ENCODE measurements around the gene PIAS3. TPM values are rescaled to one million over a fixed set of nuclear protein-coding genes. Genes with fewer than 3 reads are reported as not detected.
"Not testable (repeated sequence)": the region's sequence is repeated elsewhere in the genome, so short reads cannot be mapped to it uniquely, and the experiment has no call there.

PIAS3 gene
- total and polyA plus RNA-seq, 2 experiments from 2014 or later: 18.1 to 51.2 TPM

- Histone ChIP-seq H3K79me2 (no peaks in the 10 kb centered on the region), H4K20me1 (ENCODE audit: insufficient read depth, poor library complexity, severe bottlenecking) (no peaks in the 10 kb centered on the region), H3K27ac (no peak overlapping the region), H3K27me3 (no peaks in the 10 kb centered on the region), H3K9me2 (replicated peaks; ENCODE audit: insufficient read depth) (no peaks in the 10 kb centered on the region), H2AFZ (no peak overlapping the region), H3K4me3 (no peak overlapping the region), H3K4me1 (ENCODE audit: insufficient read depth) (peaks cover 5% of the 10 kb centered on the region), H3K4me2 (no peak overlapping the region), H3K36me3 (replicated peaks; ENCODE audit: insufficient read depth, low read depth) (no peaks in the 10 kb centered on the region), H3K9me3 (ENCODE audit: low read depth) (no peaks in the 10 kb centered on the region)
- no peak for DNase-seq (ENCODE audit: low spot score)
- no peak for TF ChIP-seq EZH2phosphoT487 (IDR thresholded peaks at IDR 0.05; ENCODE audit: low read depth, severe bottlenecking, unreplicated experiment)
- no peak for TF ChIP-seq CTCF (IDR thresholded peaks at IDR 0.05; ENCODE audit: poor library complexity)
- no peak for TF ChIP-seq EZH2 (IDR thresholded peaks at IDR 0.05; ENCODE audit: borderline replicate concordance)
- 96% methylated on average over 3 of the region's 3 CpGs for WGBS (ENCODE audit: low lambda C conversion rate, missing lambda C conversion rate)
Measured at GRCh38 chr1:145843031-145843430, 15.8 kb downstream of the PIAS3 start.

GRCh38 chr1:145837656-145838055 lies 21.2 kb downstream of the PIAS3 start:
- no peaks in the 10 kb centered on the region for H3K27me3 ChIP-seq
- H3K27ac ChIP-seq: no peak overlapping the region
- H2AFZ ChIP-seq: no peak overlapping the region
- no peak overlapping the region for H3K4me2 ChIP-seq
- WGBS (ENCODE audit: low lambda C conversion rate, missing lambda C conversion rate): 93% methylated on average over 1 of the region's 1 CpG
- no peaks in the 10 kb centered on the region for H3K36me3 ChIP-seq (replicated peaks; ENCODE audit: insufficient read depth, low read depth)
- H4K20me1 ChIP-seq (ENCODE audit: insufficient read depth, poor library complexity, severe bottlenecking): no peaks in the 10 kb centered on the region
- DNase-seq (ENCODE audit: low spot score): no peak
- H3K4me3 ChIP-seq: no peak overlapping the region
- H3K9me3 ChIP-seq (ENCODE audit: low read depth): no peaks in the 10 kb centered on the region
- no peaks in the 10 kb centered on the region for H3K79me2 ChIP-seq
- H3K9me2 ChIP-seq (replicated peaks; ENCODE audit: insufficient read depth): no peaks in the 10 kb centered on the region
- H3K4me1 ChIP-seq (ENCODE audit: insufficient read depth): no peaks in the 10 kb centered on the region
- TF ChIP-seq EZH2 (IDR thresholded peaks at IDR 0.05; ENCODE audit: borderline replicate concordance) (no peak), CTCF (IDR thresholded peaks at IDR 0.05; ENCODE audit: poor library complexity) (no peak), EZH2phosphoT487 (IDR thresholded peaks at IDR 0.05; ENCODE audit: low read depth, severe bottlenecking, unreplicated experiment) (no peak)

GRCh38 chr1:145830810-145831209 lies 28.1 kb downstream of the PIAS3 start:
- not testable (repeated sequence) for H3K4me1 ChIP-seq (ENCODE audit: insufficient read depth); H3K27ac ChIP-seq; H3K9me3 ChIP-seq (ENCODE audit: low read depth); H4K20me1 ChIP-seq (ENCODE audit: insufficient read depth, poor library complexity, severe bottlenecking); H2AFZ ChIP-seq; H3K9me2 ChIP-seq (replicated peaks; ENCODE audit: insufficient read depth); H3K4me2 ChIP-seq; H3K27me3 ChIP-seq; DNase-seq (ENCODE audit: low spot score); H3K4me3 ChIP-seq; H3K36me3 ChIP-seq (replicated peaks; ENCODE audit: insufficient read depth, low read depth)
- H3K79me2 ChIP-seq: peaks cover 15% of the 10 kb centered on the region
- 100% methylated on average over 2 of the region's 2 CpGs for WGBS (ENCODE audit: low lambda C conversion rate, missing lambda C conversion rate)

- Histone ChIP-seq H2AFZ (no peak overlapping the region), H3K27ac (no peak overlapping the region), H3K4me3 (no peak overlapping the region), H3K9me2 (replicated peaks; ENCODE audit: insufficient read depth) (no peaks in the 10 kb centered on the region), H3K4me2 (no peak overlapping the region), H3K27me3 (no peaks in the 10 kb centered on the region), H3K79me2 (peaks cover 29% of the 10 kb centered on the region), H3K4me1 (ENCODE audit: insufficient read depth) (peaks cover 9% of the 10 kb centered on the region), H3K36me3 (replicated peaks; ENCODE audit: insufficient read depth, low read depth) (peaks cover 4% of the 10 kb centered on the region), H3K9me3 (ENCODE audit: low read depth) (no peaks in the 10 kb centered on the region), H4K20me1 (ENCODE audit: insufficient read depth, poor library complexity, severe bottlenecking) (no peaks in the 10 kb centered on the region)
- no peak for TF ChIP-seq EZH2phosphoT487 (IDR thresholded peaks at IDR 0.05; ENCODE audit: low read depth, severe bottlenecking, unreplicated experiment)
- TF ChIP-seq CTCF (IDR thresholded peaks at IDR 0.05; ENCODE audit: poor library complexity): no peak
- TF ChIP-seq EZH2 (IDR thresholded peaks at IDR 0.05; ENCODE audit: borderline replicate concordance): no peak
- no peak for DNase-seq (ENCODE audit: low spot score)
Measured at GRCh38 chr1:145828367-145829026, 30.4 kb downstream of the PIAS3 start.

All from hepatocyte (in vitro differentiated cells).